ENCODE measurements around the gene ZNF33A. TPM values are rescaled to one million over a fixed set of nuclear protein-coding genes. Genes with fewer than 3 reads are reported as not detected.

ZNF33A gene
- total and polyA plus RNA-seq, 2 donors (not counting 3 experiments of a cell fraction or from before 2014, with no cell fraction given) = 4.6 to 13.2 TPM

DNA sequence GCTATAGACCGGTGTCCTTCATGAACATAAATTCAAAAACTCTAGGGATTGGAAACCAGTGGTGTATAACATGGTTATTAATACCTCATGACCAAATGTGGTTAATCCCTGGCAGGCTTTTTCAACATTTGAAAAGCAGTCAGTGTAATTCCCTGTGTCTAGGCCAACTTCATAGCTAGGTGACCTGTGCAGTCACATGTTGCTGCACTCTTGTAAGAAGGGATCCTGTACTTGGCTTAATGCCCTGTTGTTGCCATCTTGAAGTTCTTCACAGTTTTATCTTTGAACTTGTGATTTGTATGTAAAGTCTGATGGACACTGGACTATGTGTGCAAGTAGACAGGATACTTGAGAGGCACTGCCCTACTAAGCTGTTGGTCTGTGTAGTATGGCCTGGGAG lies 39.7 kb downstream of the ZNF33A start:
- CTCF ChIA-PET = no interaction called here
- peaks cover 1 to 3% of the 10 kb centered on the region in 2 experiments for H3K36me3 ChIP-seq (ENCODE audit: control insufficient read depth in 2 of 2, extremely low read depth in 1 of 2, insufficient read depth in 2 of 2, low read length in 2 of 2)
- intact Hi-C loops (cut with micrococcal nuclease) (no loop called here), dilution Hi-C loops (cut with MboI; ENCODE audit: extremely low pct_ligation_motif_present, low sequenced_read_pairs) (no loop called here)
- H4K20me1 ChIP-seq (replicated peaks; ENCODE audit: control insufficient read depth, extremely low read depth, insufficient read depth, low read length) = no peaks in the 10 kb centered on the region
- H3K4me3 ChIP-seq (replicated peaks in 1 of 3; ENCODE audit: insufficient read depth in 1 of 3, low read depth in 1 of 3, low read length in 3 of 3) = no peak overlapping the region
- H3K9me3 ChIP-seq (replicated peaks; ENCODE audit: control insufficient read depth, insufficient read depth, low read length) = peaks cover 2% of the 10 kb centered on the region
- no peak overlapping the region for H3K27ac ChIP-seq (ENCODE audit: insufficient read depth, low read depth, low read length)
- FAIRE-seq (no peak), DNase-seq (ENCODE audit: low read depth, low spot score) (no peak)
- no peaks in the 10 kb centered on the region for H3K9me1 ChIP-seq (replicated peaks; ENCODE audit: control insufficient read depth, extremely low read depth, insufficient read depth, low read length)
- no peak overlapping the region for H3K9ac ChIP-seq (replicated peaks; ENCODE audit: extremely low read depth, insufficient read depth, low read length)
- no TSS peak for BruUV-seq (replicated peaks)
- TF ChIP-seq, protein P1, sequence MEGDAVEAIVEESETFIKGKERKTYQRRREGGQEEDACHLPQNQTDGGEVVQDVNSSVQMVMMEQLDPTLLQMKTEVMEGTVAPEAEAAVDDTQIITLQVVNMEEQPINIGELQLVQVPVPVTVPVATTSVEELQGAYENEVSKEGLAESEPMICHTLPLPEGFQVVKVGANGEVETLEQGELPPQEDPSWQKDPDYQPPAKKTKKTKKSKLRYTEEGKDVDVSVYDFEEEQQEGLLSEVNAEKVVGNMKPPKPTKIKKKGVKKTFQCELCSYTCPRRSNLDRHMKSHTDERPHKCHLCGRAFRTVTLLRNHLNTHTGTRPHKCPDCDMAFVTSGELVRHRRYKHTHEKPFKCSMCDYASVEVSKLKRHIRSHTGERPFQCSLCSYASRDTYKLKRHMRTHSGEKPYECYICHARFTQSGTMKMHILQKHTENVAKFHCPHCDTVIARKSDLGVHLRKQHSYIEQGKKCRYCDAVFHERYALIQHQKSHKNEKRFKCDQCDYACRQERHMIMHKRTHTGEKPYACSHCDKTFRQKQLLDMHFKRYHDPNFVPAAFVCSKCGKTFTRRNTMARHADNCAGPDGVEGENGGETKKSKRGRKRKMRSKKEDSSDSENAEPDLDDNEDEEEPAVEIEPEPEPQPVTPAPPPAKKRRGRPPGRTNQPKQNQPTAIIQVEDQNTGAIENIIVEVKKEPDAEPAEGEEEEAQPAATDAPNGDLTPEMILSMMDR (IDR thresholded peaks at IDR 0.05; ENCODE audit: extremely low read depth in 1 of 2, insufficient read depth in 1 of 2, low read depth in 1 of 2, low read length in 2 of 2) = no peak
- no peak for TF ChIP-seq GATA2 (IDR thresholded peaks at IDR 0.05; ENCODE audit: insufficient read depth, insufficient read length, low read depth, low read length)
- TF ChIP-seq, protein P2, sequence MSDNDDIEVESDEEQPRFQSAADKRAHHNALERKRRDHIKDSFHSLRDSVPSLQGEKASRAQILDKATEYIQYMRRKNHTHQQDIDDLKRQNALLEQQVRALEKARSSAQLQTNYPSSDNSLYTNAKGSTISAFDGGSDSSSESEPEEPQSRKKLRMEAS (IDR thresholded peaks at IDR 0.05; ENCODE audit: insufficient read depth, insufficient read length) = no peak
- no peak for TF ChIP-seq JUN (IDR thresholded peaks at IDR 0.05; ENCODE audit: borderline replicate concordance, insufficient read depth, insufficient read length, low read depth)
- no peak for TF ChIP-seq POLR2AphosphoS5 (IDR thresholded peaks at IDR 0.05; ENCODE audit: insufficient read depth, low read depth, low read length)
- TF ChIP-seq FOS (IDR thresholded peaks at IDR 0.05; ENCODE audit: borderline replicate concordance, insufficient read depth, low read length) = no peak
- no peak for TF ChIP-seq MYC (IDR thresholded peaks at IDR 0.05; ENCODE audit: low read depth, low read length)
- TF ChIP-seq EZH2 (IDR thresholded peaks at IDR 0.05; ENCODE audit: borderline replicate concordance, low read depth, low read length, severe bottlenecking) = no peak
- no peak for TF ChIP-seq POLR2A (IDR thresholded peaks at IDR 0.05; ENCODE audit: low read depth, low read length)
- H3K79me2 ChIP-seq (ENCODE audit: control insufficient read depth, insufficient read depth, low read length) = no peaks in the 10 kb centered on the region
- H2AFZ ChIP-seq (ENCODE audit: low read depth, low read length) = no peak overlapping the region
- no peak overlapping the region for H3K4me2 ChIP-seq (ENCODE audit: insufficient read depth, low read length)
- H3K27me3 ChIP-seq (ENCODE audit: control insufficient read depth in 2 of 2, insufficient read depth in 2 of 2, low read length in 2 of 2) = no peaks in the 10 kb centered on the region
- POLR2A ChIA-PET = no interaction called here
- H3K4me1 ChIP-seq (ENCODE audit: control insufficient read depth, extremely low read depth, insufficient read depth, low read length) = no peaks in the 10 kb centered on the region

All from endothelial cell of umbilical vein (primary cell).